IMR-90 (cell line): ENCODE results near the gene EGFR. TPM values are rescaled to one million over a fixed set of nuclear protein-coding genes. Genes with fewer than 3 reads are reported as not detected.

Source experiments
- ATAC-seq: fragments of 200-7000 bp; cut with Tn5 transposase; 2 replicates; pipeline ENCODE4 v1.9.1; 2020; ENCODE audit warnings: low read depth, mild to moderate bottlenecking, moderate library complexity
- BruUV-seq: library from RNA; stranded (reverse); fragments of 400-500 nt; replicated peaks from 2 replicates; lab custom pipeline; 2021; lab: Mats Ljungman, UMichigan
- CTCF ChIA-PET: fragments of 300-600 bp; formaldehyde crosslinking; extraction: SDS; loops from one replicate; lab custom pipeline; 2021; ENCODE audit warnings: antibody characterized with exemption; lab: Yijun Ruan, JAX
- POLR2A ChIA-PET: fragments of 300-600 bp; sonication (Branson Sonifier 250); formaldehyde crosslinking; loops from one replicate; lab custom pipeline; 2022; ENCODE audit warnings: antibody characterized with exemption; ENCODE audit not compliant: unreplicated experiment; lab: Charles Lee
- DNase-seq: peaks from one replicate; pipeline ENCODE4 v3.0.0; 2013
- H2AFZ ChIP-seq: replicated peaks from 2 replicates; pipeline ENCODE3; 2013; ENCODE audit warnings: low read length, mild to moderate bottlenecking; ENCODE audit not compliant: poor library complexity
- H2AK5ac ChIP-seq: 2 replicates; pipeline ENCODE4 v1.6.1; 2013; ENCODE audit warnings: low read depth, low read length, inconsistent platforms
- H2AK9ac ChIP-seq: replicated peaks from 2 replicates; pipeline ENCODE3; 2013; ENCODE audit warnings: mild to moderate bottlenecking, low read depth, low read length, moderate library complexity; ENCODE audit not compliant: poor library complexity
- H2BK120ac ChIP-seq: 2 replicates; pipeline ENCODE4 v1.6.1; 2013; ENCODE audit warnings: low read depth, low read length, inconsistent platforms
- H2BK15ac ChIP-seq: 3 replicates; pipeline ENCODE4 v1.6.1; 2013; ENCODE audit warnings: low read depth, low read length, inconsistent platforms
- H2BK20ac ChIP-seq: 2 replicates; pipeline ENCODE4 v1.6.1; 2013; ENCODE audit warnings: low read depth, mild to moderate bottlenecking, inconsistent platforms, low read length, moderate library complexity
- H2BK5ac ChIP-seq: 2 replicates; pipeline ENCODE4 v1.6.1; 2013; ENCODE audit warnings: mild to moderate bottlenecking, low read depth, low read length, inconsistent platforms; ENCODE audit not compliant: poor library complexity, severe bottlenecking
- H3K14ac ChIP-seq: replicated peaks from 2 replicates; pipeline ENCODE4 v1.6.1; 2013; ENCODE audit warnings: low read depth, low read length, inconsistent platforms
- H3K18ac ChIP-seq: 2 replicates; pipeline ENCODE4 v1.6.1; 2013; ENCODE audit warnings: low read depth, low read length, control low read depth
- H3K23ac ChIP-seq: 2 replicates; pipeline ENCODE4 v1.6.1; 2013; ENCODE audit warnings: low read depth, low read length, inconsistent platforms
- H3K27ac ChIP-seq: 2 replicates; pipeline ENCODE4 v1.5.1; 2013; ENCODE audit warnings: mild to moderate bottlenecking, control low read depth, low read length; ENCODE audit not compliant: insufficient read depth
- H3K27me3 ChIP-seq: 2 replicates; pipeline ENCODE4 v1.6.1; 2013; ENCODE audit warnings: low read length; ENCODE audit not compliant: control insufficient read depth, insufficient read depth
- H3K36me3 ChIP-seq: 2 replicates; pipeline ENCODE4 v1.6.1; 2013; ENCODE audit warnings: low read length, mixed read lengths; ENCODE audit not compliant: control insufficient read depth, insufficient read depth
- H3K4ac ChIP-seq: 2 replicates; pipeline ENCODE4 v1.6.1; 2013; ENCODE audit warnings: low read depth, low read length, inconsistent platforms
- H3K4me1 ChIP-seq: 2 replicates; pipeline ENCODE4 v1.6.1; 2013; ENCODE audit warnings: low read length, mixed read lengths; ENCODE audit not compliant: control insufficient read depth, insufficient read depth
- H3K4me2 ChIP-seq: 2 replicates; pipeline ENCODE4 v1.6.1; 2013; ENCODE audit warnings: low read depth, mild to moderate bottlenecking, control low read depth, low read length, moderate library complexity
- H3K4me3 ChIP-seq: 2 replicates; pipeline ENCODE4 v1.5.1; 2013; ENCODE audit warnings: low read depth, mild to moderate bottlenecking, control low read depth, low read length, moderate library complexity; ENCODE audit not compliant: insufficient read depth
- H3K56ac ChIP-seq: 2 replicates; pipeline ENCODE4 v1.6.1; 2013; ENCODE audit warnings: low read length, inconsistent platforms; ENCODE audit not compliant: insufficient read depth; ENCODE audit errors: extremely low read depth
- H3K79me1 ChIP-seq, 2 experiments: 2 replicates each; pipeline ENCODE4 v1.6.1; 2013; ENCODE audit warnings: low read length in 2 of 2, inconsistent platforms in 1 of 2, low read depth in 1 of 2
- H3K9ac ChIP-seq: 2 replicates; pipeline ENCODE4 v1.6.1; 2013; ENCODE audit warnings: low read depth, low read length, control low read depth
- H3K9me1 ChIP-seq: 2 replicates; pipeline ENCODE4 v1.6.1; 2013; ENCODE audit warnings: low read length, inconsistent platforms; ENCODE audit not compliant: insufficient read depth
- H3K9me3 ChIP-seq: 2 replicates; pipeline ENCODE4 v1.6.1; 2013; ENCODE audit warnings: low read length; ENCODE audit not compliant: control insufficient read depth, insufficient read depth
- H4K20me1 ChIP-seq: 2 replicates; pipeline ENCODE4 v1.6.1; 2013; ENCODE audit warnings: low read length, inconsistent platforms; ENCODE audit not compliant: insufficient read depth
- H4K5ac ChIP-seq: 2 replicates; pipeline ENCODE4 v1.6.1; 2013; ENCODE audit warnings: mild to moderate bottlenecking, low read depth, low read length, control low read depth
- H4K8ac ChIP-seq, 2 experiments: 2 replicates each; pipeline ENCODE4 v1.6.1; 2013; ENCODE audit warnings: low read depth in 2 of 2, low read length in 2 of 2, control low read depth in 1 of 2, inconsistent platforms in 1 of 2
- H4K91ac ChIP-seq: 2 replicates; pipeline ENCODE4 v1.6.1; 2013; ENCODE audit warnings: low read depth, low read length, inconsistent platforms; ENCODE audit not compliant: insufficient read depth
- NFE2L2 ChIP-seq: fragments of 150-350 bp; IDR thresholded peaks from 2 replicates; pipeline ENCODE4 v1.6.1; 2016; ENCODE audit warnings: low read depth, mild to moderate bottlenecking, low read length
- WGBS, 2 experiments: methylation state at CpG; one replicate each; pipeline versions ENCODE4 v1.1.5 to v1.1.7; 2013; ENCODE audit warnings: missing lambda C conversion rate in 2 of 2; ENCODE audit not compliant: insufficient read length in 1 of 2; ENCODE audit errors: extremely low coverage in 2 of 2; 5-methylcytosine and 5-hydroxymethylcytosine counted together
- dilution Hi-C: fragments of 300-500 bp; cut with HindIII; formaldehyde crosslinking; loops from one replicate; pipeline ENCODE4 v1.14.3; 2018; ENCODE audit warnings: low sequenced_read_pairs; ENCODE audit not compliant: unreplicated experiment
- in situ Hi-C: fragments of 300-500 bp; cut with MboI; formaldehyde crosslinking; loops from 3 replicates; pipeline ENCODE4 v1.14.3; 2019; ENCODE audit warnings: low sequenced_read_pairs, inconsistent platforms, mixed read lengths
- intact Hi-C: fragments of 100-400 bp; cut with micrococcal nuclease; formaldehyde crosslinking; loops from 2 replicates; pipeline ENCODE4 v1.10.0; 2022
- polyA plus RNA-seq, 3 experiments: library from polyadenylated mRNA; depleted of rRNA; stranded (reverse); fragments of >200 nt; gene quantifications; 2 replicates each; pipeline ENCODE4 v1.2.3, GENCODE V29; 2012; ENCODE audit warnings: low replicate concordance in 1 of 3
- total RNA-seq: library from RNA; depleted of rRNA; stranded (reverse); fragments of >200 nt; gene quantifications from 2 replicates; pipeline ENCODE4 v1.2.3, GENCODE V29; 2012

The EGFR gene
- total and polyA plus RNA-seq, 2 of the 4 experiments (the other 2 are of a cell fraction): 36.9 to 60.4 TPM

DNA sequence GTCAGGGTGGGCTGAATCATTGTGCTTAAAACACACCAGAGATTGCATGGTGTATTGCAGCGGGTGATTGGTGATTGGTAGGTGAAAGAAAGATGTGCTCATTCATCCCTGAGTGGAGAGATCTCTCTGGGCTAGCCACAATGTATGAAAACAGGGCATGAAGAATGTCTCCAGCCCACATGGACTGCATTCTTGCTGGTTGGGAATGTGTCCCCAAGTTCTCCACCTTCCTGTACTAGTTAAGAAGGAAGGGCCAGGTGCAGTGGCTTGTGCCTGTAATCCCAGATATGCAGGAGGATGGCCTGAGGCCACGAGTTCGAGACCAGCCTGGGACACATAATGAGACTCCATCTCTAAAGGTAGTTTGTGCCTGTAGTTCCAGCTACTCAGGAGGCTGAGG lies 232.5 kb downstream of the EGFR start:
- no peak overlapping the region for H4K8ac ChIP-seq
- H3K4me1 ChIP-seq: peaks cover 11% of the 10 kb centered on the region
- H4K20me1 ChIP-seq: no peaks in the 10 kb centered on the region
- CTCF ChIA-PET: interaction anchor here (1.3 kb wide), 1 partner anchor 54 kb away, joined by 3 read pairs; no protein-coding TSS in a partner anchor
- H4K91ac ChIP-seq: peak overlapping the region; percentile 20; the same call in 1 of the 2 replicates
- dilution Hi-C loops: no loop called here
- no peak for TF ChIP-seq NFE2L2
- no peak overlapping the region for H4K5ac ChIP-seq
- ATAC-seq: no peak
- H3K23ac ChIP-seq: no peak overlapping the region
- no peak overlapping the region for H3K18ac ChIP-seq
- no peak overlapping the region for H3K4me2 ChIP-seq
- no peak overlapping the region for H2BK5ac ChIP-seq
- no peak overlapping the region for H3K9ac ChIP-seq
- peaks cover 0 to 6% of the 10 kb centered on the region in 2 experiments; a peak in 1 of 4 replicates for H3K79me1 ChIP-seq
- H3K4ac ChIP-seq: no peak overlapping the region; the same call in 1 of the 2 replicates
- peak overlapping the region; percentile 46; the same call in 1 of the 2 replicates for H2AK5ac ChIP-seq
- in situ Hi-C loops: loop anchor here (5.0 to 10.0 kb wide), 2 partner anchors 227 to 479 kb away; no protein-coding TSS in a partner anchor
- no peak overlapping the region for H2BK20ac ChIP-seq
- intact Hi-C loops: loop anchor here (5.0 kb wide), 1 partner anchor 59 kb away; no protein-coding TSS in a partner anchor
- POLR2A ChIA-PET: no interaction called here
- H2AFZ ChIP-seq: no peak overlapping the region
- H2AK9ac ChIP-seq: no peak overlapping the region
- no peaks in the 10 kb centered on the region for H3K36me3 ChIP-seq
- no CpG with 5 or more reads among the region's 3 CpGs for WGBS, 2 experiments
- H3K14ac ChIP-seq: no peak overlapping the region
- no peaks in the 10 kb centered on the region for H3K9me3 ChIP-seq
- H3K27ac ChIP-seq: no peak overlapping the region
- BruUV-seq: no TSS peak
- peaks cover 3% of the 10 kb centered on the region; the same call in 1 of the 2 replicates for H3K9me1 ChIP-seq
- no peak overlapping the region for H3K56ac ChIP-seq
- H3K4me3 ChIP-seq: no peak overlapping the region
- no peak overlapping the region for H2BK120ac ChIP-seq
- no peak overlapping the region for H2BK15ac ChIP-seq
- H3K27me3 ChIP-seq: no peaks in the 10 kb centered on the region; the same call in 1 of the 2 replicates
- no peak for DNase-seq
